NCI-H2227 treated with DMSO at 0.1 percent for 48 hours (cell line): ENCODE measurements around the gene ESPNL.

Source experiments
- DNase-seq: peaks from one replicate; lab custom pipeline; 2025; lab: John Stamatoyannopoulos, UW

The ESPNL gene

DNA sequence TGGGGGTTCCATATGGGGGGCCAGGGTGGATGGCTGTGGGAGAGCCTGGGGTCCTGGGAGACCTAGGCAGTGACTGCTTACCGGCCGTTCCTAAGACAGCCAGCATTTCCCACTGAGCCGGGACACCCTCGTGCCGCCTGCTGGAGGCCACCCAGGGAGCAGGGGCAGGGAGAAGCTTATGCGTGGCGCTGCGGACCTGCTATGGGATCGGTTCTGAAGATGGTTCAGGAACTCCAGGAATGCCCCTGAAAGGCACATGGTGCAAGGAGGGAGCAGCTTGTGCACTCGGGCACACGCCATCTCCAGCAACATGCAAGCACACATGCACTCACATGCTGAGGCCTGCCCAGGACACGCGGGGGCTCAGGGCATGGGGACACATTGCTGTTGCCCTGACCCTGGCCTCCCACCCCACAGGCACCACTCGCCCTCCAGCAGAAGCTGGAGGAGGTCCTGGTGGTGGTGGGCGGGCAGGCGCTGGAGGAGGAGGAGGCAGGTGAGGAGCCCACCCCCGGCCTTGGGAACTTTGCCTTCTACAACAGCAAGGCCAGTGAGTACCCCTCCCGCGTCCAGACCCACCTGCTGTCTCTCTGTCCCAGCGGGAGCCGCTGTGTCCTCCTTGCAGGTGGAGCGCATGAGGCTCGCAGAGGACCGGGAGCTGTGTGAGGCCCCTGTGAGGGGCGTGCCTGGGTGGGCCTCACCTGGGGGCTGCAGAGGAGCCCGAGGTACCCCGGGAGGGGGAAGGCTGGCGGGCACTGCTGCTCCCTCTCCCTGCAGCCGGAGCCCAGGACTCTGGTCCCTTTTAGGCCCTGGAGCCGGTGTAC, 42.5 kb downstream of the ESPNL start:
- DNase-seq, result no peak

DNA sequence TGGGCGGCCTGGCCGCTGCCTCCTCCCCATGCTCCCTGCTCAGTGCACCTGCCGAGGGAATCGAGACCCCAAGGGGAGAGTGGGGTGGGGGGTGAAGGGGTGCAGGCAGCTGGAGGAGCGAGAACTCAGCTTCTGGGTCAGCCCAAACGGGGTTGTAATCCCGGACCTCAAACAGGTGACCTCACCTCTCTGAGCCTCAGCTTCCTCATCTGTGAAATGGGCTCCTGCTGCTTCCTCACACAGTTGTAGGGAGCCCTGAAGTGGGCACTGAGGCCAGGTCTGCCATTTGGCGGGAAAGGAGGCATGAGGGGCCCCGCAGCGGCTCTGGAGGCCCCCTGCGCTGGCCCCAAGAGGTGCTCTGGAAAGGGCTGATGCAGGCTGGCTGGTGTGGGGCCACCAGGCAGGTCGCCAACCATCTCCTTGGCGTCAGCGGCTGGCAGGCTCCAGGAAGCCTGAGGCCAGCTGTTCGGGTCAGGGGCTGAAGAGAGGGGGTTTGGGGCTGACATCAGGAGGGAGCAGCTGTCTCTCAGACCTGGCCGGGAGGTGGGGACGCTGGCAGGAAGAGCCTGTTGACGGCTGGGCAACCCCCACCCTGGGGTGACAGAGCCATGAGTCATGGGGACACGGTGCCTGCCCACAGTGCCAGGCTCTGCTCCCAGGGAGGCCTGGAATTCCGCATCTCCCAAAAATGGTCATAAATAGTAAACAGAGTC, 43.3 kb downstream of the ESPNL start:
- DNase-seq, result no peak

DNA sequence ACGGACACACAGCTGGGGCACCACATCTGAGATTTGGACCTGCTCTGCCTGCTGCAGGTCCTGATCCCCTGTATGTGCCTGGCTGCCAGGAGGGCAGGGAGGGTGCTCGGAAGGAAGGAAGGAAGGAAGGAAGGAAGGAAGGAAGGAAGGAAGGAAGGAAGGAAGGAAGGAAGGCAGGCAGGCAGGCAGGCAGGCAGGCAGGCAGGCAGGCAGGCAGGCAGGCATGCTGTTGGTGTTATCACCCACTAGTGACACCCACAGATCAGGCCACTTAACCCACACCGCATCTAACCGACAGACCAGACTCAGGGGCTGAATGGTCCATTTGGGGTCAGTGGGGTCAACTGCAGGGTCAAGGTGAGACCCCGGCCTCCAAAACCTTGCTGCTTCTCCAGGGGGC, 44.1 kb downstream of the ESPNL start:
- no peak for DNase-seq

DNA sequence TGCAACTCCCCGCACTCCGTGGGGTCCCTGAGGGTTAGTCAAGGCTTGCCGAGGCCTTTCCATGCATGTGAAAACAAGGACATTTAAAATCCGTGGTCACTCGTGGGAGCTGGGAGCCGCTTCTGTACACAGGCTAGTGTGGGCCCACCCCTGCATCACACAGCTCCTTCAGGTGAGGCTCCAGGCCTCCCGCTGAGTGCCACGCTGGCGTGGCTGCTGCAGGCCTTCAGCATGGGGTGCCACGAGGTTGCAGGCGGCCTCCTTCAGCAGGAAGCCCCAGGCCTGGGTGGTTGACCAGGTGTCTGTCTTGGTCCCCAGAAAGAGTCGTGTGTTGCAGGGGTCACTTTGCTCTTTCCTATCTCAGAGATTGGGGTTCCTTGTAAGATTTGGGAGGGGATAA, 44.9 kb downstream of the ESPNL start:
- no peak for DNase-seq

DNA sequence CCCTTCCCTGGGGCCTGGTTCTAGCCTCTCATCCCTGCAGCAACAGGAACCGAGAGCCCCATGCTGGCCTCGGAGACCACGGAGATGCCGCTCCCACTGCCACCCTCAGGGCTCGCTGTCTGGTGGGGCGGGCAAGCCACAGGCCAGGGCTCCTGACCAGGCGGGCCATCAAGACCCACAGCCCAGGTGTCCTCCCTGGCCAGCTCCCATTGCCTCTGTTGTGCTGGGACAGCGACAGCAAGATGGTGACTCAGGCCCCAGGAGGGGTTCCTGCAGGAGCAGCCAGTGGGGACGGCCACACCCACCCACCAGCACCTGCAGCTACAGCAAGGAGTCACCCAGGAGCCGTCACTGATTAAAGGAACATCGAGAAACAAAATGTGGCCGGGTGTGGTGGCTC, 45.7 kb downstream of the ESPNL start:
- no peak for DNase-seq

DNA sequence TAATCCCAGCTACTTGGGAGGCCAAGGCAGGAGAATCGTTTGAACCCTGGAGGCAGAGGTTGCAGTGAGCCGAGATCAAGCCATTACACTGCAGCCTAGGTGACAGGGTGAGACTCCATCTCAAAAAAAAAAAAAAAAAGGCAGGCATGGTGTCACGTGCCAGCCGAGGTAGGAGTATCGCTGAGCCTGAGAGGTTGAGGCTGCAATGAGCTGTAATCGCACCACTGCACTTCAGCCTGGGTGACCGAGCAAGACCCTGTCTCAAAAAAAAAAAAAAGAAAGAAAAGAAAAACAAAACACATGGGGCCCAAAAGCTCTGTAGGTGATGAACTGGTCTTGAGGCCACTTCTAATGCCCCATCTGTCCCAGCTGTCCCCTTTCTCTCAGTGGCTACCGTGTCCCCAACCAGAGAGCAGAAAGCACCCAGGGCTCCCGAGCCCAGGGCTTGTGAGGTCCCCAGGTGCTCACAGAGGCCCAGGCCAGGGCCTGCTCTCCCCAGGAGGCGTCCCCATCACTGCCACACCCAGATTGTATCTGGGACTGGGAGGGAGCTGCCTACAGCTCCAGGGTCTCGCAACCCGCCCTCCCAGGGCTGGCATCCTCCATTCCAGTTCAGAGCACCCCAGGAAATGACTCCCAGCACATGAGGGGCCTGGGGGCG, 46.9 kb downstream of the ESPNL start:
- no peak for DNase-seq

DNA sequence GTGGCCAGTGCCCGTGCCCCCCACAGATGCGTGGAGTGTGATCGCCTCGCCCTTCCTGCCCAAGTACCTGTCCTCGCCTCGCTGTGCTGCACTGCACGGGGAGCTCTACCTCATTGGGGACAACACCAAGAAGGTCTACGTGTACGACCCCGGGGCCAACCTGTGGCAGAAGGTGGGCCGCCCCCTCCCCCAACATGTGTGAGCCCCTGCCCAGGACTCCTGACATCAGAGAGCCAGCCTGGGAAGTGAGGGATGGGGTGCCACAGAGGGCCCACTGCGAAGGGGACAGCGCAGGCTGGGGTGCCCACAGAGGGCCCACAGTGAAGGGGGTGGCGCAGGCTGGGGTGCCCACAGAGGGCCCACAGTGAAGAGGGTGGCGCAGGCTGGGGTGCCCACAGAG, 48.8 kb downstream of the ESPNL start:
- DNase-seq, result no peak

DNA sequence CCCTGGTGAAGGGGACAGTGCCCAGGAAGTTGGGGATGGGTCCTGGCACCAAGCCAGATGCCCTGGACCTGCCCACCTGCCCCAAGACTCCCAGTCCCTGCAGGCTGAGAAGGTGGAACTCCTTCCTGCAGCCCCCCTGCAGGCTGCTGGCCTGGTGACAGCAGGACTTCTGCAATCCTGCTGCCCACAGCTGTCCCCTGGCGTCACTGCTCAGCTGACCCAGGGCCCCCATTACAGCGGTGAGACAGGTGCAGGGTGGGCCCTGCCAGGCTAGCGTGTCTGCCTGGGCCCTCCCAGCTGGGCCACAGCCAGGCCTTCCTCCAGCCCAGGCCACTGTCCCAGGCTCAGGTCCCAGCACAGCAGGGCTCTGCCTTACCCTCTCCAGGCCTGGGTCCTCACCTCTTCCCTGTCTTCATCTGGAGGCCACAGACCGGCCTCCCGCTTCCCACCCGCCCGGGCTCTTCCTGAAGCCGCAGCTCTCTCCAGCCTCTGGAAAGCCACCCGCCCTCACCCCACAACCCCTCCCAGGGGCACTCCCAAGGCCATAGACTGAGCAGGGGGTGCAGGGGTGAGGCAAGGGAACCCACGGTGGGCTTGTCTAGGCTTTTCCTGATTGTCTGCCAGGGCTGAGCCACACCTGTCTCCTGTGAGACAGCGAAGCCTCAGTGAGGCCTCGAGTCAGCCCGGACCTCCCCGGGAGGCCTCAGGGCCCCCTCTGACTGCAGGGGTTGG, 49.9 kb downstream of the ESPNL start:
- no peak for DNase-seq

DNA sequence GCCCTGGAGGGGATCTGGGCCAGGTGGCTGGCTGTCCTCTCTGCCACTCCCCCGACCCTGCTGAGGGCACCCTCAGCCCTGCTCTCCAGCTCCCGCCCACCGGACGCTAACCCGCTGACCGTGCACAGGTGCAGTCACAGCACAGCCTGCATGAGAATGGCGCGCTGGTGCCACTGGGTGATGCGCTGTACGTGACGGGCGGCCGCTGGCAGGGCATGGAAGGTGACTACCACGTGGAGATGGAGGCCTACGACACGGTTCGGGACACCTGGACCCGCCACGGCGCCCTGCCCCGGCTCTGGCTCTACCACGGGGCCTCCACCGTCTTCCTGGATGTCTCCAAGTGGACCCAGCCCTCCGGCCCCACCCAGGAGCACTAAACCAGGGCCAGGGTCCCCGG, 50.5 kb downstream of the ESPNL start:
- no peak for DNase-seq

DNA sequence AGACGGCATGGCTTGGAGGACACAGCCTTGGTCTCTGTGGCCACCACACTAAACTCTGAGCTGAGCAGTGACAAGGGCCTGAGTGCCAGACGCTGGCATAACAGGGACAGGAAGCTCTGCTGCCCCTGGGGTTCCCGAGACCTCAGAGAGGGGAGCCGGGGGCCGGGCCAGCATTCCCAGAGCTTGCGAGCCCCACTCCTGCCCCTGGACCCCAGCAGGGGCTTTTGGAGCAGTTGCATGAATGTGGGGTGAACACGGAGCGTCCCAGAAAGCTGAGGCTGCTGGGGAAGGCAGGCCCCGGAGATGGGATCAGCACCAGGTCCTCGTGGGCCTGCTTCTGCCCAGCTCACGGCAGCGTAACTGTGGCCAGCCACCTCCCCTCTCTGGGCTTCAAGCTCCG, 51.1 kb downstream of the ESPNL start:
- no peak for DNase-seq

DNA sequence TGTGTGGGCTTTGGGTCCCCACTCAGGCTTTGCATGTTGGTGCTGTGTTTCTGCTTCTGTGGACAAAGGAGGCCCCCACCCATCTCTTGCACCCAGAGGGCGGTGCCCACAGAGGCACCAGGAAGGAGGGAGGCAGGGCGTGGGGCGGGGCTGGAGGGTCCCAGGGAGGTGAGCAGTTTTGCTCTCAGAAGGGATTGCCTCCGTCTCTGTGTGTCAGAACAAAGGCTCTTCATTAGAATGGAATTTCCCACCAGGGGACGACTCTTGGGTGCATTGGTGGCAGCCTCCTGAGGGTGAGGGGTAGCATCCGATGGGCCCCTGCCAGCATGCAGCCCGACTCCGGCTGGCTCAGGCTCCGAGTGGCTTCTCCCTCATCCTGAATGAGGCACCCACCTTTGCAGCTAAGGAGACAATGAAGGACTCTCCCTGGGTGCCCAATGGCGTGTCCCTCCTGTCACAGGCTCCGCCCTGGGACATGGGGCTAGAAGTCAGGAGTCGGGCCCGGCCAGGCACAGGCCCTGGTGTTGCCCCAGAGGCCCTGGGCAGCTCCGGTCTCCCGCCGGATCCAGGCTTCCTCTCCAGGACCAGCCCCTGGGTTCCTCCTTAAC, 51.6 kb downstream of the ESPNL start:
- DNase-seq, result no peak

DNA sequence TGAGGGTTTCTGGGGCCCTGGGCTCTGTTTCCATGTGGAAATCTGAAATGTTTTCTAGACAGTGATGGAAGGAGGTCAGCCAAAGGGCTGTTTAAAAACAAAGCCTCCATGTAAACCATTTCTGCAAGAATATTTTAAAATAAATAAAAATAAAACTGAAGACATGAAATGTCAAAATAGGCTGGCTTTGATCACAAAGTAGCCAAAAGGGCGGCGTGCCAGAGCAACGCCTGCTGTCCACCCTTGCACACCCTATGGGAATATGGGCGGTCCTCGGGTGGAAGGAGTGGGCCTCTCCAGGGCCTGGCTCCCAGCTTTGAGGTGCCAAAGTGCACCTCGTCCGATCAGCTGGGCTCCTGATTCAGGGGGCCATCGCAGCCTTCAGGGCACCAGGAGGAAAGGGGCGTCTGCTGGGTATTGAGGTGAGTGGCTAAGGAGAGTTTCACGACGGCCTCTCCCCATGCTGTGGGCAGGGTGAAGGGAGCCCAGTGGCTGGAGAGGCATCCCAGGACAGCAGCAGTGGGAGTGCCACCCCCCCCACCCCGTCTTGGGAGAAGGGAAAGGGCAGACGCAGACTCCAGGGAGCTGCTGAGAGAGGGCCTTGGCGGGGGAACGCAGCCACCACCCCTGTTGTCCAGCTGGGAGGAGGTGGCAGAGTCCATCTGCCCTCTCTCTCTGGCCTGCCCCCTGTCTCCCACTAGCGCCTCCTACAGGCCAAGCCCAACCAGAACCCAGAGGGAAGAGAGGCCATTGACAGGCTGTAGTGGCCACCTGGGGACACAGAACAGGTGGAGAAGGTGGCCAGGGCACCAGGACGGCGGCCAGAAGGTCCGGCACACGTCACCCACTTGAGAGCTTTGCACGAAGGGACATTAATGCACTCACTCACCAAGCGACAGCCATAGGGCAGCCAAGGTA, 52.9 kb downstream of the ESPNL start:
- no peak for DNase-seq

DNA sequence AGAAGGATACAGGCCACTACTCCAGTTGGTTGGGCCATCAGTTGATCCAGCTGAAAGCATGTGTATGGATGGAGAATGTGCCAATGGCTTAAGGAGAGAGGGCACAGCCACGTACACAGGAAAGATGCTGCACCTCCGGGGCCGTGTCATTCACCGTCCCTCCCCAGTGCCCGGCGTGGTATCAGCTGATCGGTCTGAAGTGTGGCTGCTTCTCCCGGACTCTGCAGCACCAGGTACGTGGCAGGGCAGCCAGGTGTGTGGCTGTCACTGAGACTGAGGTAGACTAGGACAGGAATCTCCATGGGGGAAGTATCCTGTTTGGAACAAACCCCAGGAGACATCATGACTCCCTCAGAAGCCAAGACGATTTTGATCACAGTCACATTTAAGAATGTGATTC, 54.4 kb downstream of the ESPNL start:
- DNase-seq, result no peak

DNA sequence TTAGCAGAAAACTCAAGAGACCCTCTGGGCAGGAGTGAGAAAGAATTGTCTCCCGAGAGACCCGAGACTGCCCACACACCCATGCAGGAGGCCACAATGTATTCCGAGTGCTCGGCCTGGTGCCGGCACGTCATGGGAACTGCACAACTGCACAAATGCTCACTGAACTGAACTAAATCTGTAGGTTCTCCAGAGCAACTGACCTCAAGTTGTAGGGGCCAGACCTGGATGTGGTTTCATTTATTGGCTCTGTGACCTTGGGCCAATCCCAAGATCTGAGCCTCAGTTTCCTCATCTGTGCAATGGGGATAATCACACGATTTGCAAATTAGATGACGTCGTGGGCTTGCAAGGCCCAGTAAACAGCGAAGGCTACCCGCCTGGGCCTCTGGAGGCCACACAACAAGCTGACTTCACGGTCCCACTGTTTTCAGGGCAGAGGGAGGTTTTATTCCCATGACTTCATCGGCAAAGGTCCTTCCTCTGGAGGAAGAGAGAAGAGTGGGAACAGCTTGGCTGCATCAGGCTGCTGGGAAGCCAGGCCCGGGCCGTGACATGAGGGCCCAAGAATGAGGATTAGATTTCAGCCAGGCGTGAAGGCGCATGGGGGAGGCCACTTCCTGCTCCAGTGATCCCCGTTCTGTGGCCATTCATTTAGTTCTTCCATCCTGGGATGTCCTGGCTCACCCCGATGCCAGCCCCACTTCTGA, 55.1 kb downstream of the ESPNL start:
- DNase-seq, result no peak

DNA sequence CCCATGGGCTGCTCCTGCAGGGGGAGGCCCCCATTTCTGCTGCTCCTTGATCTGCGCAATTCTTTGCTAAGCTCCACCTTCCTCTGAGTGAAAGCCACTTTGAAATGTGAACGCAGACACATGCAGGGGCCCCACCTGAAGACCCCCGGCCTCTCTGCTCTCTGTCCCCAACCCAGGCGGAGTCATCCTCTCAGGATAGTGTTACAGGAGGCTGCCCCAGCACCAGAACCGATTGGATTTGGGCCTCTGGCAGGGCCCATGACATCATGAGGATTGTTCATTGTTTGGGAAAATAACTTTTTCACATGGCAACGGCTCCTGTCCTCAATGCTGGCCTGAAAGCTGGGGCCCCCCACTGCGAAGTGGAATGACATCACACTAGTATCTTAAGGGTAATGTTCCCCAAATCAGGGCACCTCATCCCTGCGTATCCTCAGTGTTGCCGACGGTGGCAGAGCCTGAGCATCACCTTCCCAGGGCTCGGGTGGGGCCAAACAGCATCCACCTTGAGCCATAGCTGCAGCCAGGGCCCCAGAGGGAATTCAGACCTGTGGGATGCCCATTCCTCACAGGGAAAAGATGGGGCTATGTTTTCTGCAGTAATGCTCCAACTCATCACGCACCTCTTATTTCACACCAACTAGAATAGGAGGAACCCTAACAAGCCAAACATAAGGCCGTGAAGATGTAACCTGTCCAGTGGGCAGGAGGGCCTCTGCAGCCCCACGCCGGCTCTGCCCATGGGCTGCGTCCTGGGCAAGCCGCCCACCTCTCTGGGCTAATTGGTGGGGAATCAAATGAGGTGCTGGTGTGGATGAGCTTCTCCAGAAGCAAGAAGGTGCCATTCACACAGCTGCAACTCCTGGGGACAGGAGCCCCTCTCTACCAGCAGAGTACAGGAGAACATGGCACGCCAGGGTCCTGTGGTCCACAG, 55.9 kb downstream of the ESPNL start:
- DNase-seq, result no peak

DNA sequence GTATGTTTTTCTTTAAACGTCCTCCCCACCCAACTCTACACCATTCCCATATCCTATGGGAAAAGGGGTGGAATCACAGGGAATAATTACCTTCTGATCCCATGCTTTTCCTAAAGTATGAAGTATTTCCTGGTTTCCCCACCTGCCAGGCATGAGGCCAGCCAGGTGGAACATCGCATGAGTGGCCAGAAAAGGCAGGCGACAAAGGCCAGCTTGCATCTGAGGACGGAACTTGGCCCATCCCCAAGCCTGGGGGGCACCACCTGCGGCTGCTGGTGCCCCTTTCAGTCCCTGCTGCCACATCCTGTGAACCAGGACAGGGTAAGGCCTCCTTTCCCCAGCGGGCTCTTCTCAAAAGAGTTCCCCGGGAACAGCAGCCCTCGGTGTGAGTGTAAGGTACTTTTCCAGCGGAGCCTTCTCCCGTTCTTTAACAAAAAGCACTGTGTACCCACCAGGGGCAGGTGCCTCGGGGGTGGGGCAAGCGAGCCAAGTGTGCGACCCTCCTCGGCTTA, 57.4 kb downstream of the ESPNL start:
- DNase-seq, result no peak

DNA sequence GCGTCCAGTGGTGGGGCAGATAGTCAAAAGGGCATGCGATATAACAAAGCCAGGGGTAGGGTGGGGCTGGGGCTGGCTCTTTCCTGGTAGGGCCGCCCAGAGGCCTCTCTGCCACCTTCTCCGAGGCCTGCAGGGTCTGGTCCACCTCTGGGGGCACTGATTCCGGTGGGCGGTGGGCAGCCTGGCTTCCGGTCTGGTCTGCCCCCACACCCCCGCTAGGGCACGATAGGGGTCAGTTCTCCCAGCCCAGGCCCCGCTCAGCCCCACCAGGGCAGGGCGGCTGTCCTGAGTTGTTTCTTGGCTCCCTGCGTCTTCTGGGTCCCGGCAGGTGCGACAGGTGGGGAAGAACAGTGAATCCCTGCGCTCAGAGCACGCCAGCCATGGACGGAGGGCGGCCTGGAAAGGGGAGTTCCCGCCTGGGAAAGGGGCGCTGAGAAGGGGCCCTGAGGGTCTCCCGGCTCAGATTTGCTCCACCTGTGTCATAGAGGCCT, 57.9 kb downstream of the ESPNL start:
- DNase-seq, result no peak

DNA sequence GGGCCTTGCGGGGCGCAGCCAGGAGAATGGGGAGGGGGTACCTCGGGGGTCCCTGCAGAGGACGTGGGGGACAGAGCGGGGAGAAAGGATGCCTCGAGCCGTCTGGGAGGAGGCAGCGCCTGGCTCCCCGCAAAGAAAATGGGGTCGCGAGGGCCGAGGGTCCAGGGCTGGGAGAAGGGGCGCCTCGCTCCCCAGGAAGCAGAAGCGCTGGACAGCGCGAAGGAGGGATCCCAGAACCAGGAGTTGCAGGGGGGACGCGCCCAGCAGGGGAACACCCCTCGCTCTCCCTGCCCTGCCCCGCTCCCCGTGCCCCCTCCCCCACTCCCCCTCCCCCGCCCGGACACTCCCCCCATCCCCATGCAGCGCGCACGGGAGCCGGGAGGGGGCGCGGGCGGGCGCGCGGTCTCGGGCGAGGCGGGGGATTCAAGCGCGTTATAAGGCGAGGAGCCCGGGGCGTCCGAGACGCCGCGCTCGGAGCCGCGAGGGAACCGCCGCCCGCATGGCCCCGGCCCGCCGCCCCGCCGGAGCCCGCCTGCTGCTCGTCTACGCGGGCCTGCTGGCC, 58.5 kb downstream of the ESPNL start, which contains the start of gene ERFE:
TSS of gene ERFE (plus strand) at position 462 of the 562 bp plus-strand sequence. CDS start at position 500, 38 bp downstream.
- DNase-seq, result peak; percentile 12
